COLO668 (cell line): ENCODE data around the gene FAM169A.
"Not testable (repeated sequence)": the region's sequence is repeated elsewhere in the genome, so short reads cannot be mapped to it uniquely, and the experiment has no call there.

Experiments used
- DNase-seq: peaks from one replicate; lab custom pipeline; 2025; ENCODE audit not compliant: unreplicated experiment; lab: John Stamatoyannopoulos, UW

FAM169A gene

GRCh38 chr5:74798977-74799911 is 66.9 kb downstream of the FAM169A start:
- no peak for DNase-seq

GRCh38 chr5:74791669-74792068 is 74.5 kb downstream of the FAM169A start:
- not testable (repeated sequence) for DNase-seq

GRCh38 chr5:74787424-74787823 is 78.8 kb downstream of the FAM169A start:
- DNase-seq = no peak

GRCh38 chr5:74786851-74787250 is 79.3 kb downstream of the FAM169A start:
- DNase-seq = no peak

GRCh38 chr5:74778609-74779008 is 87.6 kb downstream of the FAM169A start:
- no peak for DNase-seq

GRCh38 chr5:74772359-74772758 is 93.8 kb downstream of the FAM169A start:
- DNase-seq = no peak

- DNase-seq = no peak
Measured at GRCh38 chr5:74767579-74767913, 98.6 kb downstream of the FAM169A start.

- DNase-seq = peak; percentile 84
Measured at GRCh38 chr5:74766849-74767578, 99.2 kb downstream of the FAM169A start, which contains the start of the genes GFM2 and NSA2. GFM2 (minus strand) TSS chr5:74767117; CDS start chr5:74763742, 3,375 bp downstream. NSA2 (plus strand) TSS chr5:74767249; CDS start chr5:74767361, 112 bp downstream.

- no peak for DNase-seq
Measured at GRCh38 chr5:74766418-74766848, 99.8 kb downstream of the FAM169A start.

- DNase-seq = no peak
Measured at GRCh38 chr5:74765929-74766328, 100.3 kb downstream of the FAM169A start.

GRCh38 chr5:74765201-74765600 is 101.0 kb downstream of the FAM169A start:
- DNase-seq = peak; percentile 3

- DNase-seq = no peak
Measured at GRCh38 chr5:74763504-74763903, 102.7 kb downstream of the FAM169A start.

GRCh38 chr5:74762599-74762998 is 103.6 kb downstream of the FAM169A start:
- DNase-seq = no peak

- DNase-seq = no peak
Measured at GRCh38 chr5:74761241-74761640, 104.9 kb downstream of the FAM169A start.

GRCh38 chr5:74748742-74749141 is 117.4 kb downstream of the FAM169A start:
- DNase-seq = not testable (repeated sequence)

GRCh38 chr5:74738406-74738805 is 127.8 kb downstream of the FAM169A start:
- DNase-seq = no peak

- no peak for DNase-seq
Measured at GRCh38 chr5:74736759-74737158, 129.4 kb downstream of the FAM169A start.
